Smooth muscle cell (in vitro differentiated cells): ENCODE measurements around the gene EDEM2. TPM values are rescaled to one million over a fixed set of nuclear protein-coding genes. Genes with fewer than 3 reads are reported as not detected.

ENCODE experiments used
- DNase-seq: peaks from one replicate; lab custom pipeline; 2025; ENCODE audit not compliant: unreplicated experiment; lab: John Stamatoyannopoulos, UW
- H2AFZ ChIP-seq: fragments of 200-600 bp; sonication (generic); 2 replicates; pipeline ENCODE4 v1.6.0; 2016; ENCODE audit warnings: antibody characterized with exemption, low read depth, mild to moderate bottlenecking
- H3F3A ChIP-seq: fragments of 200-600 bp; sonication (generic); 2 replicates; pipeline ENCODE4 v1.6.0; 2017; ENCODE audit warnings: antibody characterized with exemption, low read depth
- H3K27ac ChIP-seq: fragments of 200-600 bp; sonication (generic); 2 replicates; pipeline ENCODE4 v1.5.1; 2016; ENCODE audit warnings: low read depth, mild to moderate bottlenecking
- H3K27me3 ChIP-seq: fragments of 200-600 bp; sonication (generic); 2 replicates; pipeline ENCODE4 v1.6.1; 2016; ENCODE audit warnings: low read depth, mild to moderate bottlenecking
- H3K36me3 ChIP-seq: fragments of 200-600 bp; sonication (generic); 2 replicates; pipeline ENCODE4 v1.5.1; 2016; ENCODE audit warnings: low read depth
- H3K4me1 ChIP-seq: fragments of 200-600 bp; sonication (generic); 2 replicates; pipeline ENCODE4 v1.5.1; 2016; ENCODE audit warnings: low read depth
- H3K4me2 ChIP-seq: fragments of 200-600 bp; sonication (generic); 2 replicates; pipeline ENCODE4 v1.6.0; 2016; ENCODE audit warnings: mild to moderate bottlenecking
- H3K4me3 ChIP-seq: fragments of 200-600 bp; sonication (generic); 2 replicates; pipeline ENCODE4 v1.5.1; 2016; ENCODE audit warnings: mild to moderate bottlenecking
- H3K79me2 ChIP-seq: fragments of 200-600 bp; sonication (generic); 2 replicates; pipeline ENCODE4 v1.6.0; 2016; ENCODE audit warnings: low read depth, mild to moderate bottlenecking
- H3K9ac ChIP-seq: fragments of 200-600 bp; sonication (generic); 2 replicates; pipeline ENCODE4 v1.6.0; 2016; ENCODE audit warnings: low read depth
- H3K9me3 ChIP-seq: fragments of 200-600 bp; sonication (generic); replicated peaks from 2 replicates; pipeline ENCODE4 v1.5.1; 2016; ENCODE audit warnings: low read depth
- H4K20me1 ChIP-seq: fragments of 200-600 bp; sonication (generic); 2 replicates; pipeline ENCODE4 v1.6.0; 2016; ENCODE audit warnings: low read depth
- CTCF ChIP-seq: fragments of 200-600 bp; sonication (generic); IDR thresholded peaks from 2 replicates; pipeline ENCODE4 v1.5.1; 2017; ENCODE audit warnings: borderline replicate concordance, mild to moderate bottlenecking, antibody characterized with exemption; ENCODE audit not compliant: insufficient read depth, poor library complexity, severe bottlenecking
- WGBS: methylation state at CpG from one replicate; pipeline ENCODE4 v1.1.7; 2016; ENCODE audit warnings: low lambda C conversion rate; 5-methylcytosine and 5-hydroxymethylcytosine counted together
- polyA plus RNA-seq: library from polyadenylated mRNA; unstranded; fragments of >200 nt; fragmentation: Nextera tagmentation; extraction: Ambion mirVana; gene quantifications from 2 replicates; pipeline ENCODE4 v1.2.1, GENCODE V29; 2016
- total RNA-seq: library from RNA; depleted of rRNA; stranded (reverse); fragments of >200 nt; gene quantifications from 2 replicates; pipeline ENCODE4 v1.2.3, GENCODE V29; 2014

Gene EDEM2
- total and polyA plus RNA-seq, 2 experiments from 2014 or later = 11.6 to 22.6 TPM

DNA sequence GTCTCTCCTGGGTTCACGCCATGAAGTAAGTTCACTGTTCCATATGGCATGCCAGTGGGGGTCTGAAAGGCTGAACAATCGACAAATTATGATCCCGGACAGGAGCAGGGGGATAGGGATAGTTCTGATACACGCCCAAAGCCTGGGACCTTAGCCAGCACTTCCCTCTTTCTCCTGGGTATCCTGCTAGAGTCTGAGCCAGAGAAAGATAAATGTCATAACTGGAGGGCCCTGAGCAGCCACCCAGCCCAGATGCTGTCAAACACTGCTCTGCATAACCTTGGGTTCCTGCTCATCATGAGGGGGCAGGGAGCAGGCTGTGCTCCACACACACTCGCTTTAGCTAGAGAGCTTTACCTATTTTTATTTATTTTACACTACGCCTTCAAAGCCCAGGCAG is 12.3 kb downstream of the EDEM2 start:
- WGBS = 96% methylated on average over 6 of the region's 6 CpGs
- H3K4me1 ChIP-seq = no peaks in the 10 kb centered on the region
- no peak overlapping the region for H2AFZ ChIP-seq
- no peak for DNase-seq
- H3K9ac ChIP-seq = no peak overlapping the region
- H3K79me2 ChIP-seq = no peaks in the 10 kb centered on the region
- no peak overlapping the region for H3K4me2 ChIP-seq
- H3K9me3 ChIP-seq = no peaks in the 10 kb centered on the region
- peaks cover 5% of the 10 kb centered on the region for H3K36me3 ChIP-seq
- no peaks in the 10 kb centered on the region for H4K20me1 ChIP-seq
- TF ChIP-seq CTCF = no peak
- no peaks in the 10 kb centered on the region for H3F3A ChIP-seq
- H3K4me3 ChIP-seq = no peak overlapping the region
- H3K27ac ChIP-seq = no peak overlapping the region
- no peaks in the 10 kb centered on the region for H3K27me3 ChIP-seq

GRCh38 chr20:35134472-35134871 is 12.7 kb downstream of the EDEM2 start:
- TF ChIP-seq CTCF = no peak
- no peak overlapping the region for H3K4me2 ChIP-seq
- no peaks in the 10 kb centered on the region for H3K27me3 ChIP-seq
- no peaks in the 10 kb centered on the region for H3F3A ChIP-seq
- no peaks in the 10 kb centered on the region for H4K20me1 ChIP-seq
- peaks cover 5% of the 10 kb centered on the region for H3K36me3 ChIP-seq
- H3K9me3 ChIP-seq = no peaks in the 10 kb centered on the region
- WGBS = 97% methylated on average over 9 of the region's 9 CpGs
- no peak overlapping the region for H3K4me3 ChIP-seq
- no peak for DNase-seq
- H3K79me2 ChIP-seq = no peaks in the 10 kb centered on the region
- no peak overlapping the region for H2AFZ ChIP-seq
- H3K4me1 ChIP-seq = no peaks in the 10 kb centered on the region
- no peak overlapping the region for H3K9ac ChIP-seq
- no peak overlapping the region for H3K27ac ChIP-seq

DNA sequence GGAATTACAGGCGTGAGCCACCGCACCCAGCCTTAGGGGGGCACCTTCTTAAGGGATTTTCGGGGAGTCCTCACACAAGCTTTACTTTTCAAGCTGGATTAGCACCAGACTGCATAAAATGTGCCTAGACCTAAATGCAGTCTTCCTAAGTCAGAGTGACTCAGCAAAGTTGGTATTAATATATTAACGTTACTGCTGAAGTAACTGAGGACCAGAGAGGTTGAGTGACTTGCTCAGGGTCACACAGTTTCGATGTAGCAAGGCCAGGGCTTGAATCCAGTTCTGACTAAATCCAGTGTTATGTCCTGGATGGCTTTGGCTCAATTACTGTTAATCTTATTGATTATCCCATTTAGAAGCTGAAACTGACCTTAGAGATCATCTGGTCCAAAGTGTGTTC is 13.4 kb downstream of the EDEM2 start:
- no peak for DNase-seq
- no peak overlapping the region for H3K9ac ChIP-seq
- H3K4me3 ChIP-seq = no peak overlapping the region
- H3K4me1 ChIP-seq = no peaks in the 10 kb centered on the region
- no peak overlapping the region for H3K4me2 ChIP-seq
- no peaks in the 10 kb centered on the region for H3K9me3 ChIP-seq
- no peak for TF ChIP-seq CTCF
- no peaks in the 10 kb centered on the region for H3K79me2 ChIP-seq
- no peaks in the 10 kb centered on the region for H3F3A ChIP-seq
- peaks cover 5% of the 10 kb centered on the region for H3K36me3 ChIP-seq
- 91% methylated on average over 5 of the region's 5 CpGs for WGBS
- no peaks in the 10 kb centered on the region for H4K20me1 ChIP-seq
- no peaks in the 10 kb centered on the region for H3K27me3 ChIP-seq
- no peak overlapping the region for H2AFZ ChIP-seq
- H3K27ac ChIP-seq = no peak overlapping the region

DNA sequence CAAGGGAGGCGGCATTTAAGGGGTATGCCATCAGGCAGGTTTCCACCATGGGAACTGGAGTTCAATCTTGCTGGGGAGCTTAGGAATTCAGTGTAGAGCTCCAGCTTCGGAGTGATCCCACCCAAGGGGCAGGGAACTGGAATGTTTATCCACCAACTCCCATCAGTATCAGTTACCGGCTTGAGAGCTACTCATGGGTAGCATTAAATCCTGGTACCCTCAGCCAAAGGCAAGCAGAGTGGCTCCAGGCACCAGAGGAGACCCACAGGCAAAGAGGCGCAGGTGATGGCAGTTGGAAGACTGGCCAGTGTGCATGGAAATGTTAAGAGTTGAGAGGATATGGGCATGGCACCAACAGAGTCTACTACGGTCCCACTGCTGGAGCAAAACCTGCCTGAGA is 14.1 kb downstream of the EDEM2 start:
- DNase-seq = no peak
- H3K27ac ChIP-seq = no peak overlapping the region
- WGBS = 98% methylated on average over 5 of the region's 5 CpGs
- H3K79me2 ChIP-seq = no peaks in the 10 kb centered on the region
- H3K36me3 ChIP-seq = peaks cover 5% of the 10 kb centered on the region
- H3K27me3 ChIP-seq = no peaks in the 10 kb centered on the region
- no peak overlapping the region for H3K4me2 ChIP-seq
- no peak overlapping the region for H3K4me3 ChIP-seq
- no peak overlapping the region for H3K9ac ChIP-seq
- TF ChIP-seq CTCF = no peak
- H3K4me1 ChIP-seq = no peaks in the 10 kb centered on the region
- H3F3A ChIP-seq = no peaks in the 10 kb centered on the region
- H3K9me3 ChIP-seq = no peaks in the 10 kb centered on the region
- no peaks in the 10 kb centered on the region for H4K20me1 ChIP-seq
- no peak overlapping the region for H2AFZ ChIP-seq
